SK-N-SH (cell line): ENCODE data around the gene GKN1. TPM values are rescaled to one million over a fixed set of nuclear protein-coding genes. Genes with fewer than 3 reads are reported as not detected.

Experiments used
- CTCF ChIA-PET: fragments of 300-600, 350-600 bp; formaldehyde crosslinking; extraction: SDS; loops from one replicate; lab custom pipeline; 2021; lab: Yijun Ruan, JAX
- POLR2A ChIA-PET: fragments of 350-600 bp; sonication (Branson Sonifier 250); formaldehyde crosslinking; extraction: SDS; loops from one replicate; lab custom pipeline; 2020; ENCODE audit warnings: antibody characterized with exemption, inconsistent platforms; lab: Yijun Ruan, JAX
- DNase-seq: peaks from one replicate; pipeline ENCODE4 v3.0.0; 2012
- H2AFZ ChIP-seq: fragments of 200-600 bp; sonication (generic); 2 replicates; pipeline ENCODE4 v1.8.1; 2016; ENCODE audit warnings: antibody characterized with exemption, mild to moderate bottlenecking, low read depth
- H3F3A ChIP-seq: fragments of 200-600 bp; sonication (generic); replicated peaks from 2 replicates; pipeline ENCODE3; 2016; ENCODE audit warnings: antibody characterized with exemption, mild to moderate bottlenecking; ENCODE audit not compliant: insufficient read depth
- H3K27ac ChIP-seq, 2 experiments: fragments of 200-500 bp in 1 of 2; fragments of 200-600 bp in 1 of 2; sonication (Bioruptor generic) in 1 of 2; sonication (generic), shearing (Covaris generic) in 1 of 2; 2 replicates each; pipeline versions ENCODE4 v1.5.1 to v1.6.1; 2014 to 2016; ENCODE audit warnings: low read depth in 2 of 2, inconsistent platforms in 1 of 2, low read length in 1 of 2, mild to moderate bottlenecking in 1 of 2, mixed read lengths in 1 of 2
- H3K27me3 ChIP-seq: fragments of 200-600 bp; sonication (generic), shearing (Covaris generic); 2 replicates; pipeline ENCODE4 v1.6.1; 2016; ENCODE audit warnings: mixed run types; ENCODE audit not compliant: insufficient read depth
- H3K36me3 ChIP-seq, 2 experiments: fragments of 200-500 bp in 1 of 2; fragments of 200-600 bp in 1 of 2; sonication (Bioruptor generic) in 1 of 2; sonication (generic) in 1 of 2; replicated peaks in 1 of 2; 2 replicates each; pipeline versions ENCODE3 to v1.5.1; 2014 to 2016; ENCODE audit warnings: low read length in 1 of 2, mild to moderate bottlenecking in 1 of 2; ENCODE audit not compliant: insufficient read depth in 2 of 2, control insufficient read depth in 1 of 2
- H3K4me1 ChIP-seq, 2 experiments: fragments of 200-500 bp in 1 of 2; fragments of 200-600 bp in 1 of 2; sonication (Bioruptor generic) in 1 of 2; sonication (generic), shearing (Covaris generic) in 1 of 2; 2 replicates each; pipeline versions ENCODE4 v1.5.1 to v1.6.1; 2014 to 2016; ENCODE audit warnings: low read depth in 1 of 2, low read length in 1 of 2, mixed run types in 1 of 2; ENCODE audit not compliant: insufficient read depth in 2 of 2, control insufficient read depth in 1 of 2
- H3K4me2 ChIP-seq: fragments of 200-600 bp; sonication (generic), shearing (Covaris generic); 2 replicates; pipeline ENCODE4 v1.6.1; 2017; ENCODE audit warnings: mixed run types
- H3K4me3 ChIP-seq, 2 experiments: fragments of 200-500 bp in 1 of 2; fragments of 200-600 bp in 1 of 2; sonication (Bioruptor generic) in 1 of 2; sonication (generic), shearing (Covaris generic) in 1 of 2; 2 replicates each; pipeline versions ENCODE4 v1.5.1 to v1.8.1; 2014 to 2016; ENCODE audit warnings: low read depth in 2 of 2, inconsistent platforms in 1 of 2, low read length in 1 of 2, mild to moderate bottlenecking in 1 of 2, mixed read lengths in 1 of 2, moderate library complexity in 1 of 2
- H3K79me2 ChIP-seq: fragments of 200-600 bp; sonication (generic); 2 replicates; pipeline ENCODE4 v1.8.1; 2017; ENCODE audit warnings: mild to moderate bottlenecking; ENCODE audit not compliant: insufficient read depth
- H3K9ac ChIP-seq: fragments of 200-600 bp; sonication (generic); 2 replicates; pipeline ENCODE4 v1.6.1; 2017; ENCODE audit warnings: mixed run types
- H3K9me2 ChIP-seq: fragments of 200-600 bp; sonication (generic); 2 replicates; pipeline ENCODE4 v1.6.1; 2017; ENCODE audit warnings: mixed run types
- H3K9me3 ChIP-seq: fragments of 200-600 bp; sonication (generic); 2 replicates; pipeline ENCODE4 v1.6.1; 2017; ENCODE audit warnings: mixed run types, mild to moderate bottlenecking, moderate library complexity
- H4K20me1 ChIP-seq: fragments of 200-600 bp; sonication (generic); 2 replicates; pipeline ENCODE4 v1.6.1; 2017; ENCODE audit warnings: mild to moderate bottlenecking, mixed run types; ENCODE audit not compliant: insufficient read depth
- CHD2 ChIP-seq: fragments of 150-350 bp; IDR thresholded peaks from 2 replicates; pipeline ENCODE4 v1.6.1; 2018; ENCODE audit warnings: low read length; ENCODE audit not compliant: partially characterized antibody
- EP300 ChIP-seq, 2 experiments: IDR thresholded peaks; 2 replicates each; pipeline versions ENCODE4 v1.4.0 to v1.6.1; 2012; ENCODE audit warnings: borderline replicate concordance in 1 of 2, low read depth in 1 of 2, low read length in 1 of 2
- EZH2phosphoT487 ChIP-seq: fragments of 200-600 bp; sonication (generic); IDR thresholded peaks from 2 replicates; pipeline ENCODE4 v1.6.1; 2017; ENCODE audit warnings: low read depth, mixed run types, mild to moderate bottlenecking, antibody characterized with exemption, moderate library complexity, borderline replicate concordance
- FOXJ3 ChIP-seq: sonication (generic); formaldehyde crosslinking; IDR thresholded peaks from 2 replicates; pipeline ENCODE4 v1.5.1; 2020; ENCODE audit warnings: mild to moderate bottlenecking, missing genetic modification reagents
- GATA2 ChIP-seq: sonication (generic); formaldehyde crosslinking; IDR thresholded peaks from 2 replicates; pipeline ENCODE4 v1.5.0; 2020; ENCODE audit warnings: mild to moderate bottlenecking, missing genetic modification reagents
- JUND ChIP-seq: IDR thresholded peaks from 2 replicates; pipeline ENCODE4 v1.4.0; 2012
- NFIC ChIP-seq: IDR thresholded peaks from 2 replicates; pipeline ENCODE4 v1.4.0; 2012; ENCODE audit warnings: borderline replicate concordance
- NRF1 ChIP-seq: IDR thresholded peaks from 2 replicates; pipeline ENCODE4 v1.6.1; 2012; ENCODE audit warnings: low read depth, mild to moderate bottlenecking, low read length
- RAD21 ChIP-seq: IDR thresholded peaks from 2 replicates; pipeline ENCODE4 v1.6.1; 2012; ENCODE audit warnings: mild to moderate bottlenecking, low read length
- RCOR1 ChIP-seq: fragments of 150-350 bp; IDR thresholded peaks from 2 replicates; pipeline ENCODE4 v1.6.1; 2017; ENCODE audit warnings: antibody characterized with exemption, low read length
- RFX5 ChIP-seq: IDR thresholded peaks from 2 replicates; pipeline ENCODE4 v1.6.1; 2012; ENCODE audit warnings: mild to moderate bottlenecking, improper control_type of control experiment, low read length
- SMC3 ChIP-seq: IDR thresholded peaks from 2 replicates; pipeline ENCODE4 v1.6.1; 2012; ENCODE audit warnings: low read depth, low read length, improper control_type of control experiment
- TCF12 ChIP-seq: IDR thresholded peaks from 2 replicates; pipeline ENCODE4 v1.4.0; 2012
- TEAD4 ChIP-seq: IDR thresholded peaks from 2 replicates; pipeline ENCODE4 v1.4.0; 2012; ENCODE audit warnings: mild to moderate bottlenecking, borderline replicate concordance; ENCODE audit not compliant: insufficient read depth
- WGBS: methylation state at CpG from one replicate; pipeline ENCODE4 v1.1.6; 2017; ENCODE audit warnings: low lambda C conversion rate; 5-methylcytosine and 5-hydroxymethylcytosine counted together
- polyA plus RNA-seq, 3 experiments: library from polyadenylated mRNA; depleted of rRNA; stranded (reverse); fragments of >200 nt; gene quantifications; 2 replicates each; pipeline ENCODE4 v1.2.3, GENCODE V29; 2012
- TF ChIP-seq, protein P1 (sequence below): IDR thresholded peaks from 2 replicates; pipeline ENCODE4; 2012
- TF ChIP-seq, protein P2 (sequence below): fragments of 150-350 bp; IDR thresholded peaks from 2 replicates; pipeline ENCODE4 v1.6.1; 2016; ENCODE audit warnings: mild to moderate bottlenecking, low read depth, low read length
- TF ChIP-seq, protein P3 (sequence below): IDR thresholded peaks from 2 replicates; pipeline ENCODE4 v1.4.0; 2012; ENCODE audit warnings: low read depth, borderline replicate concordance

The GKN1 gene
- polyA plus RNA-seq, 1 of the 3 experiments (the other 2 are of a cell fraction), result not detected

DNA sequence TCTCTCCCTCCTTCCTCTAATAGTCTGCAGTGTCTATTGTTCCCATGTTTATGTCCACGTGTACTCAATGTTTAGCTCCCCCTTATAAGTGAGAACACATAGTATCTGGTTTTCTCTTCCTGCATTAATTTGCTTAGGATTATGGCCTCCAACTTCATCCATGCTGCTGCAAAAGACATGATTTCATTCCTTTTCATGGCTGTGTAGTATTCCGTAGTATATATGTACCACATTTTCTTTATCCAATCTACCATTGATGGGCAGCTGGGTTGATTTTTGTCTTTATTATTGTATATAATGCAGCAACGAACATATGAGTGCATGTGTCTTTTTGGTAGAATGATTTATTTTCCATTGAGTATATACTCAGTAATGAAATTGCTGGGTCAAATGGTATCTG lies 35.5 kb upstream of the GKN1 start (continued):
- TF ChIP-seq, protein P1, sequence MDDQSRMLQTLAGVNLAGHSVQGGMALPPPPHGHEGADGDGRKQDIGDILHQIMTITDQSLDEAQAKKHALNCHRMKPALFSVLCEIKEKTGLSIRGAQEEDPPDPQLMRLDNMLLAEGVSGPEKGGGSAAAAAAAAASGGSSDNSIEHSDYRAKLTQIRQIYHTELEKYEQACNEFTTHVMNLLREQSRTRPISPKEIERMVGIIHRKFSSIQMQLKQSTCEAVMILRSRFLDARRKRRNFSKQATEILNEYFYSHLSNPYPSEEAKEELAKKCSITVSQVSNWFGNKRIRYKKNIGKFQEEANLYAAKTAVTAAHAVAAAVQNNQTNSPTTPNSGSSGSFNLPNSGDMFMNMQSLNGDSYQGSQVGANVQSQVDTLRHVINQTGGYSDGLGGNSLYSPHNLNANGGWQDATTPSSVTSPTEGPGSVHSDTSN, result no peak
- no peak for TF ChIP-seq EP300 (IDR thresholded peaks at IDR 0.05; ENCODE audit: borderline replicate concordance in 1 of 2, low read depth in 1 of 2, low read length in 1 of 2)

DNA sequence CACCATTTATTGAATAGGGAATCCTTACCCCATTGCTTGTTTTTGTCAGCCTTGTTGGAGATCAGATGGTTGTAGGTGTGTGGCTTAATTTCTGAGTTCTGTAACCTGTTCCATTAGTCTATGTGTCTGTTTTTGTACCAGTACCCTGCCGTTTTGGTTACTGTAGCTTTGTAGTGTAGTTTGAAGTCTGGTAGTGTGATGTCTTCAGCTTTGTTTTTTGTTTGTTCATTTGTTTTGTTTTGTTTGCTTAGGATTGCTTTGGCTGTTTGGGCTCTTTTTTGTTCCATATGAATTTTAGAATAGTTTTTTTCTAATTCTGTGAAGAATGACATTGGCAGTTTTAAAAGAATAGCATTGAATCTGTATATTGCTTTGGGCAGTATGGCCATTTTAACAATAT lies 34.5 kb upstream of the GKN1 start:
- Histone ChIP-seq H3K36me3 (peaks cover 0 to 3% of the 10 kb centered on the region in 2 experiments), H3K9me2 (no peaks in the 10 kb centered on the region), H3K27me3 (no peaks in the 10 kb centered on the region), H3K27ac (no peak overlapping the region), H3K9me3 (peaks cover 18% of the 10 kb centered on the region; the same call in 1 of the 2 replicates), H3K9ac (no peak overlapping the region), H2AFZ (no peak overlapping the region), H3K4me2 (no peak overlapping the region), H4K20me1 (no peaks in the 10 kb centered on the region), H3K4me3 (no peak overlapping the region), H3F3A (no peaks in the 10 kb centered on the region), H3K79me2 (no peaks in the 10 kb centered on the region), H3K4me1 (peaks cover 5 to 24% of the 10 kb centered on the region in 2 experiments; a peak in 3 of 4 replicates)
- POLR2A ChIA-PET, result no interaction called here
- TF ChIP-seq, protein P2, sequence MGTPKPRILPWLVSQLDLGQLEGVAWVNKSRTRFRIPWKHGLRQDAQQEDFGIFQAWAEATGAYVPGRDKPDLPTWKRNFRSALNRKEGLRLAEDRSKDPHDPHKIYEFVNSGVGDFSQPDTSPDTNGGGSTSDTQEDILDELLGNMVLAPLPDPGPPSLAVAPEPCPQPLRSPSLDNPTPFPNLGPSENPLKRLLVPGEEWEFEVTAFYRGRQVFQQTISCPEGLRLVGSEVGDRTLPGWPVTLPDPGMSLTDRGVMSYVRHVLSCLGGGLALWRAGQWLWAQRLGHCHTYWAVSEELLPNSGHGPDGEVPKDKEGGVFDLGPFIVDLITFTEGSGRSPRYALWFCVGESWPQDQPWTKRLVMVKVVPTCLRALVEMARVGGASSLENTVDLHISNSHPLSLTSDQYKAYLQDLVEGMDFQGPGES, result no peak
- TF ChIP-seq RCOR1 (no peak), RFX5 (no peak), RAD21 (no peak), SMC3 (no peak), TEAD4 (no peak), CHD2 (no peak), GATA2 (CRISPR knock-in tag) (no peak), JUND (no peak)
- TF ChIP-seq, protein P1, result no peak
- CTCF ChIA-PET, result interaction anchor here (5.9 kb wide), 1 partner anchor 14 kb away, joined by 59 read pairs; no protein-coding TSS in a partner anchor
- no peak for DNase-seq
- WGBS, result 38% methylated on average over 1 of the region's 1 CpG

DNA sequence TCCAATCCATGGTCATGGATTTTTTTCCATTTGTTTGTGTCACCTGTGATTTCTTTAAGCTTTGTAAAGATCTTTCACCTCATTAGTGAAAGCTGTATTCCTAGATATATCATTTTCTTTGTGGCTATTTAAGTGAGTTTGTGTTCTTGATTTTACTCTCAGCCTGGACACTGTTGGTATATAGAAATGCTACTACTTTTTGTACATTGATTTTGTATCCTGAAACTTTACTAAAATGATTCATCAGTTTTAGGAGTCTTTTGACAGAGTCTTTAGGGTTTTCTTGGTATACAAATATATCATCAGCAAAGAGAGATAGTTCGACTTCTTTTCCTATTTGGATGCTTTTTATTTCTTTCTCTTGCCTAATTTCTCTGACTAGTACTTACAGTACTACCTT lies 34.1 kb upstream of the GKN1 start:
- Histone ChIP-seq H2AFZ (no peak overlapping the region), H3K36me3 (peaks cover 0 to 3% of the 10 kb centered on the region in 2 experiments), H3K79me2 (no peaks in the 10 kb centered on the region), H4K20me1 (no peaks in the 10 kb centered on the region), H3K9ac (no peak overlapping the region), H3K4me1 (peaks cover 5 to 24% of the 10 kb centered on the region in 2 experiments; a peak in 3 of 4 replicates), H3K27ac (no peak overlapping the region), H3K9me2 (no peaks in the 10 kb centered on the region), H3K27me3 (no peaks in the 10 kb centered on the region), H3K9me3 (peaks cover 18% of the 10 kb centered on the region; the same call in 1 of the 2 replicates), H3K4me2 (no peak overlapping the region), H3K4me3 (no peak overlapping the region), H3F3A (no peaks in the 10 kb centered on the region)
- no peak for TF ChIP-seq EZH2phosphoT487
- TF ChIP-seq, protein P3, sequence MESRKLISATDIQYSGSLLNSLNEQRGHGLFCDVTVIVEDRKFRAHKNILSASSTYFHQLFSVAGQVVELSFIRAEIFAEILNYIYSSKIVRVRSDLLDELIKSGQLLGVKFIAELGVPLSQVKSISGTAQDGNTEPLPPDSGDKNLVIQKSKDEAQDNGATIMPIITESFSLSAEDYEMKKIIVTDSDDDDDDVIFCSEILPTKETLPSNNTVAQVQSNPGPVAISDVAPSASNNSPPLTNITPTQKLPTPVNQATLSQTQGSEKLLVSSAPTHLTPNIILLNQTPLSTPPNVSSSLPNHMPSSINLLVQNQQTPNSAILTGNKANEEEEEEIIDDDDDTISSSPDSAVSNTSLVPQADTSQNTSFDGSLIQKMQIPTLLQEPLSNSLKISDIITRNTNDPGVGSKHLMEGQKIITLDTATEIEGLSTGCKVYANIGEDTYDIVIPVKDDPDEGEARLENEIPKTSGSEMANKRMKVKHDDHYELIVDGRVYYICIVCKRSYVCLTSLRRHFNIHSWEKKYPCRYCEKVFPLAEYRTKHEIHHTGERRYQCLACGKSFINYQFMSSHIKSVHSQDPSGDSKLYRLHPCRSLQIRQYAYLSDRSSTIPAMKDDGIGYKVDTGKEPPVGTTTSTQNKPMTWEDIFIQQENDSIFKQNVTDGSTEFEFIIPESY, result no peak
- TF ChIP-seq TCF12, result no peak
- TF ChIP-seq FOXJ3 (CRISPR knock-in tag), result no peak
- TF ChIP-seq TEAD4, result no peak
- no peak for TF ChIP-seq RFX5
- TF ChIP-seq NRF1, result no peak
- no peak for TF ChIP-seq NFIC
- TF ChIP-seq JUND, result no peak
- no peak for TF ChIP-seq RAD21
- TF ChIP-seq, protein P2, result no peak
- CTCF ChIA-PET, result interaction anchor here (5.9 kb wide), 1 partner anchor 15 kb away, joined by 59 read pairs; no protein-coding TSS in a partner anchor
- WGBS, result 5% methylated on average over 1 of the region's 1 CpG
- POLR2A ChIA-PET, result no interaction called here
- DNase-seq, result no peak
